Neural cell (in vitro differentiated cells): ENCODE data around the gene PDLIM3. TPM values are rescaled to one million over a fixed set of nuclear protein-coding genes. Genes with fewer than 3 reads are reported as not detected.

Experiments used
- H2AFZ ChIP-seq: fragments of 200-600, 300-800 bp; sonication (generic), shearing (Covaris generic); 2 replicates; pipeline ENCODE4 v1.6.0; 2014; ENCODE audit warnings: low read depth, mild to moderate bottlenecking, antibody characterized with exemption, low read length, moderate library complexity
- H3F3A ChIP-seq: fragments of 200-600 bp; shearing (Covaris generic); 2 replicates; pipeline ENCODE4 v1.6.1; 2016; ENCODE audit warnings: mild to moderate bottlenecking, moderate library complexity, mixed read lengths, antibody characterized with exemption, low read length; ENCODE audit not compliant: insufficient read depth, poor library complexity, severe bottlenecking
- H3K27ac ChIP-seq: fragments of 200-600, 300-800 bp; sonication (generic), shearing (Covaris generic); 2 replicates; pipeline ENCODE4 v1.5.1; 2014; ENCODE audit warnings: mild to moderate bottlenecking, low read length, moderate library complexity
- H3K27me3 ChIP-seq: fragments of 300-800, 200-600 bp; sonication (generic), shearing (Covaris generic); 2 replicates; pipeline ENCODE4 v1.6.0; 2014; ENCODE audit warnings: mild to moderate bottlenecking, low read depth, low read length, moderate library complexity; ENCODE audit not compliant: insufficient read depth
- H3K36me3 ChIP-seq: fragments of 300-800, 200-600 bp; sonication (generic), shearing (Covaris generic); 2 replicates; pipeline ENCODE4 v1.5.1; 2014; ENCODE audit warnings: mild to moderate bottlenecking, antibody characterized with exemption, low read length, moderate library complexity; ENCODE audit not compliant: insufficient read depth
- H3K4me2 ChIP-seq: fragments of 300-800, 200-600 bp; sonication (generic), shearing (Covaris generic); 2 replicates; pipeline ENCODE4 v1.6.0; 2014; ENCODE audit warnings: mild to moderate bottlenecking, low read length
- H3K4me3 ChIP-seq: fragments of 300-800, 200-600 bp; sonication (generic), shearing (Covaris generic); 2 replicates; pipeline ENCODE4 v1.5.1; 2014; ENCODE audit warnings: mild to moderate bottlenecking, low read length, moderate library complexity
- H3K79me2 ChIP-seq: fragments of 200-600 bp; shearing (Covaris generic); replicated peaks from 2 replicates; pipeline ENCODE4 v1.6.0; 2014; ENCODE audit warnings: mild to moderate bottlenecking, low read length, moderate library complexity; ENCODE audit not compliant: insufficient read depth
- H3K9ac ChIP-seq: fragments of 300-800, 200-600 bp; sonication (generic), shearing (Covaris generic); 2 replicates; pipeline ENCODE4 v1.6.1; 2016; ENCODE audit warnings: mild to moderate bottlenecking, low read length, mixed read lengths
- H3K9me2 ChIP-seq: fragments of 200-600 bp; shearing (Covaris generic); 2 replicates; pipeline ENCODE4 v1.6.1; 2016; ENCODE audit warnings: mild to moderate bottlenecking, low read length, mixed read lengths; ENCODE audit not compliant: insufficient read depth
- H3K9me3 ChIP-seq: fragments of 200-600, 300-800 bp; sonication (generic), shearing (Covaris generic); 2 replicates; pipeline ENCODE4 v1.6.1; 2016; ENCODE audit warnings: mild to moderate bottlenecking, mixed run types, low read length, moderate library complexity, mixed read lengths
- H4K20me1 ChIP-seq: fragments of 200-600 bp; shearing (Covaris generic); 2 replicates; pipeline ENCODE4 v1.6.1; 2016; ENCODE audit warnings: mild to moderate bottlenecking, mixed run types; ENCODE audit not compliant: insufficient read depth
- EP300 ChIP-seq: fragments of 450-650 bp; conservative IDR thresholded peaks from 2 replicates; pipeline ENCODE4 v1.6.1; 2014; ENCODE audit warnings: antibody characterized with exemption, mild to moderate bottlenecking, moderate library complexity; ENCODE audit not compliant: poor library complexity, severe bottlenecking
- EZH2 ChIP-seq: fragments of 200-600, 300-800 bp; shearing (Covaris generic), sonication (generic); IDR thresholded peaks from 2 replicates; pipeline ENCODE4 v1.6.1; 2014; ENCODE audit warnings: antibody characterized with exemption, low read length, borderline replicate concordance, mild to moderate bottlenecking; ENCODE audit not compliant: insufficient read depth, poor library complexity, severe bottlenecking
- MXI1 ChIP-seq: fragments of 450-650 bp; conservative IDR thresholded peaks from 2 replicates; pipeline ENCODE4 v1.6.1; 2014; ENCODE audit warnings: antibody characterized with exemption, mild to moderate bottlenecking; ENCODE audit not compliant: poor library complexity, severe bottlenecking
- POLR2AphosphoS5 ChIP-seq: IDR thresholded peaks from 2 replicates; pipeline ENCODE4 v1.6.1; 2012
- RAD21 ChIP-seq: fragments of 450-650 bp; conservative IDR thresholded peaks from 2 replicates; pipeline ENCODE4 v1.6.1; 2014; ENCODE audit warnings: antibody characterized with exemption, mild to moderate bottlenecking, moderate library complexity
- REST ChIP-seq: IDR thresholded peaks from 2 replicates; pipeline ENCODE4 v1.6.1; 2012; ENCODE audit warnings: borderline replicate concordance
- SMC3 ChIP-seq: fragments of 450-650 bp; conservative IDR thresholded peaks from 2 replicates; pipeline ENCODE4 v1.6.1; 2014; ENCODE audit warnings: antibody characterized with exemption, mild to moderate bottlenecking, moderate library complexity; ENCODE audit not compliant: poor library complexity
- TAF1 ChIP-seq: IDR thresholded peaks from 2 replicates; pipeline ENCODE4 v1.6.1; 2012; ENCODE audit warnings: low read depth
- polyA plus RNA-seq: library from polyadenylated mRNA; depleted of rRNA; stranded (reverse); fragments of >200 nt; gene quantifications from 2 replicates; pipeline ENCODE4 v1.2.3, GENCODE V29; 2014
- TF ChIP-seq, protein P1 (sequence below): fragments of 450-650 bp; IDR thresholded peaks from 2 replicates; pipeline ENCODE4 v1.5.1; 2014; ENCODE audit warnings: antibody characterized with exemption, mild to moderate bottlenecking, moderate library complexity; ENCODE audit not compliant: poor library complexity, severe bottlenecking

Gene PDLIM3
- polyA plus RNA-seq, 1 donor from 2014 or later = 1.8 TPM

DNA sequence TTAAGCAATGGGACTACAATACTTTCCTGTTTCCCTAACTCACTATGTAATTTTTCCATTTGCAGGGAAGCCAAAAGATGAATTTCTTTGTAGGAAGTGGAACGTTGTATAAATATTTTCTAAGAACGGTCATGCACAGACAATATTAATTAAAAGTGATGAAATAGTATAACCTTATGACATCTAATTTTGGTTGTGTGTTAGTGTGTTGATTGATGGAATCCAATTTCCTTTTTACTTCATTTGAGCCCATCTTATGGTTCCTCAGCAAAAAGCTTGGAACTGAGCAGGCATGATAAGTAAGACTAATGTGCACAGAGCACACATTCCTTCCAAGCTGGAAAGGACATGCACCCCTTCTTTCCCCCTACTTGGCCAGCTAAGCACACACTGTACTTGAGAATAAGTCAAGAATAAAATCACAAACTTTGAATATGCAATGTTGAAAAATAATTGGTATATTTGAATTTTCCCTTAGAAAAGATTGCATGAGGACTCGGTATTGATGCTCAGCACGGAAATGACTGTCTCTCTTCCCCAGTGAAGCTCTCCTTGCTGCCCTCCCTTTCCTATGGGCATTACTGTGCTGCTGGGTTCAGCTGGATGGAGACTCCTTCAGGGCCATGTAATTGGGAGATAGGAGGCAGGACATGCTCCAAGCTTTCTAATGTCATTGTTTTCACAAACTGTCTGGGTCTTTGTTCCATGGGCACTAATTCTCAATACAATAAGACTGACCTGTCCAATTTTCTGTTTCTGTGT lies 19.2 kb upstream of the PDLIM3 start:
- no peak overlapping the region for H2AFZ ChIP-seq
- H3K27ac ChIP-seq = no peak overlapping the region
- H4K20me1 ChIP-seq = no peaks in the 10 kb centered on the region
- H3K79me2 ChIP-seq = no peaks in the 10 kb centered on the region
- no peak overlapping the region for H3K4me2 ChIP-seq
- H3K4me3 ChIP-seq = no peak overlapping the region
- TF ChIP-seq MXI1 (no peak), REST (no peak), EZH2 (no peak), TAF1 (no peak), EP300 (no peak), RAD21 (no peak)
- TF ChIP-seq, protein P1, sequence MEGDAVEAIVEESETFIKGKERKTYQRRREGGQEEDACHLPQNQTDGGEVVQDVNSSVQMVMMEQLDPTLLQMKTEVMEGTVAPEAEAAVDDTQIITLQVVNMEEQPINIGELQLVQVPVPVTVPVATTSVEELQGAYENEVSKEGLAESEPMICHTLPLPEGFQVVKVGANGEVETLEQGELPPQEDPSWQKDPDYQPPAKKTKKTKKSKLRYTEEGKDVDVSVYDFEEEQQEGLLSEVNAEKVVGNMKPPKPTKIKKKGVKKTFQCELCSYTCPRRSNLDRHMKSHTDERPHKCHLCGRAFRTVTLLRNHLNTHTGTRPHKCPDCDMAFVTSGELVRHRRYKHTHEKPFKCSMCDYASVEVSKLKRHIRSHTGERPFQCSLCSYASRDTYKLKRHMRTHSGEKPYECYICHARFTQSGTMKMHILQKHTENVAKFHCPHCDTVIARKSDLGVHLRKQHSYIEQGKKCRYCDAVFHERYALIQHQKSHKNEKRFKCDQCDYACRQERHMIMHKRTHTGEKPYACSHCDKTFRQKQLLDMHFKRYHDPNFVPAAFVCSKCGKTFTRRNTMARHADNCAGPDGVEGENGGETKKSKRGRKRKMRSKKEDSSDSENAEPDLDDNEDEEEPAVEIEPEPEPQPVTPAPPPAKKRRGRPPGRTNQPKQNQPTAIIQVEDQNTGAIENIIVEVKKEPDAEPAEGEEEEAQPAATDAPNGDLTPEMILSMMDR = no peak
- no peak overlapping the region for H3K9ac ChIP-seq
- no peaks in the 10 kb centered on the region for H3K27me3 ChIP-seq
- no peaks in the 10 kb centered on the region for H3K9me3 ChIP-seq
- H3K9me2 ChIP-seq = no peaks in the 10 kb centered on the region
- H3F3A ChIP-seq = no peaks in the 10 kb centered on the region
- no peaks in the 10 kb centered on the region for H3K36me3 ChIP-seq

DNA sequence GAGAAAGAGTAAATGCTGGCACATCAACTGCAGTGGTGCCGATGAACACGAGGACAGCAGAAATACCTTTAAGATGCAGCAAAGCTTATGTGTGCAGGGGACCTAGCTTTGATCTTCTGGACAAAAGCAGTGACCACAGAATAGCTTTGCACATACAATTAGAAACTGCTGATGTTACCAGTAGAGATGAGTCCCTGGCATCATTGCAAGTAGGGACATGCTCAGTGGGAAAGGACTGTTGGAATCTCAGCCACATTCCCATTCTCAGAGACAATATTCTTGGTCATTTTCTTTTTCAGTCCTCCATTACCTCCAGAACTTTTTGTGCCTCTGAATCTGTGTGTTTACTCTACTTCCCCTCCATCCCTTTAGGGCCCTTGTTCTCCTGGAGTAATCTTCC lies 16.9 kb upstream of the PDLIM3 start:
- Histone ChIP-seq H3K9me3 (no peaks in the 10 kb centered on the region), H4K20me1 (no peaks in the 10 kb centered on the region), H3K4me3 (no peak overlapping the region), H2AFZ (no peak overlapping the region), H3K27me3 (no peaks in the 10 kb centered on the region), H3K27ac (no peak overlapping the region), H3K9me2 (no peaks in the 10 kb centered on the region), H3K36me3 (no peaks in the 10 kb centered on the region), H3K4me2 (no peak overlapping the region), H3K79me2 (no peaks in the 10 kb centered on the region), H3K9ac (no peak overlapping the region), H3F3A (no peaks in the 10 kb centered on the region)
- TF ChIP-seq, protein P1 = no peak
- TF ChIP-seq EP300 = no peak
- no peak for TF ChIP-seq POLR2AphosphoS5
- TF ChIP-seq RAD21 = no peak
- no peak for TF ChIP-seq EZH2
- no peak for TF ChIP-seq TAF1
- no peak for TF ChIP-seq SMC3
- TF ChIP-seq REST = no peak
- TF ChIP-seq MXI1 = no peak
